GM18909 (cell line): Measurements from ENCODE around the gene GSTO2.

ENCODE experiments used
- ATAC-seq: cut with Tn5 transposase; IDR thresholded peaks from one replicate; pipeline ENCODE4 v1.9.1; 2021; ENCODE audit warnings: mild to moderate bottlenecking; ENCODE audit not compliant: unreplicated experiment, poor library complexity

The GSTO2 gene

GRCh38 chr10:104277785-104278184 lies 8.8 kb downstream of the GSTO2 start:
- no peak for ATAC-seq

DNA sequence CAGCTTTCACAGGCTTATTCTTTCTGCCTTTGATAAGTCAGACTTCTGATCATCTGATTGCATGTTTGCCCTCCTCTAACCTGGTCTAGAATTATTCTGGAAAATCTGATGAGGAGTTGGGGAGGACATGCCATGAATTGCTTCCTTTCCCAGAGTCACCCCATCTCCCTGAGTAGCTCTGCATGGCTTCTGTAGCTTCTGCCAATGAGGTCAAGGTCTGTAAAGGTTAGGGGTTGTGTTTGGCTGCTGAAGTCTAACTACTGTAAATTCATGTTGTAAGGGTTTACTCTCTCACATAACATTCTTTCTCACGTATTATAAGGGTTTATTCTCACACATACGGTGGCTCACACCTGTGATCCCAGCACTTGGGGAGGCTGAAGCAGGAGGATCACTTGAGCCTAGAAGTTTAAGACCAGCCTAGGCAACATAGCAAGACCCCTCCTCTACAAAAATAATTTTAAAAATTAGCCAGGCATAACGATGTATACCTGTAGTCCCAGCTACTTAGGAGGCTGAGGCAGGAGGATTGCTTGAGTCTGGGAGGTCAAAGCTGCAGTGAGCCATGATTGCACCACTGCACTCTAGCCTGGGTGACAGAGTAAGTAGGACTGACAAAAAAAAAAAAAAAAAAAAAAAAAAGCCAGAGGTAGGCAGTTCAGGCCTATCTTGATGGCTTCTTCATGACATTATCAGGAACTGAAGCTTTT lies 10.7 kb downstream of the GSTO2 start:
- ATAC-seq, result no peak

DNA sequence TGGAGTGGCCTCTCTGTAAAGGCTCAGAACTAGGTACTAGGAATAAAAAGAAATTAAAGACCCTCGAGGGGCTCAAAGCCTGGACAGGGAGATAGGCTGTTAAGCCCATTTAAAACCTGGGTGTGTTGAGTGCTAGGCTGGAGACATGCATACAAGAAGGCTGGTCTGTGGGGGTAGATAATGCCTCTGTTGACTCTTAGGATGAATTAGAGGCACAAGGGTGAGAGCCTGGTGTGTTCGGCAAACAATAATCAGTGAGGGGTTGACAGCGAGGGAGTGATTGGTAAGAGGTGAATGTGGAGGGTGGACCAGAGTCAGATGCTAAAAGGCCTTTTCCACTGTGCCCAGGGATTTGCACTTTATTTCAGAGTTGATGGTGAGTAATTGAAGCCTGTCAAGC lies 12.7 kb downstream of the GSTO2 start:
- ATAC-seq, result no peak

DNA sequence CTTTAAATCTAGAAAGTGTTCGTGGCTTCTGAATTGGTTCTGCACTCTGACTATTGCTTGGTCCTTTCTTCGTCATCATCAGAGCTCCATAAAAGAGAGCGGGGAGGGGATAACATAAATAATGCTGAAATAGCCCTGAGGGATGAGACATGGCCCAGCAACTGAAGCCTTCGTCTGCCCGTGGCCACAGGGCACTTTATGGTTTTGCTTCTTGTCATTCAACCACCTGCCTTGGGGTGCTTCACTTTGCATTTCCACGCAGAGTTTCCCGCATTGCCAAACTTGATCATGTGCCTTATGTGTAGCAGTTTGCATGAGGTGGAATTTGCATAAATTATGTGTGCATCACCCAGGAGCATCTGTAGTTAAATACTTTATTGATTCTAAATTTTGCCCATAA lies 15.9 kb downstream of the GSTO2 start:
- no peak for ATAC-seq

- no peak for ATAC-seq
Observed at GRCh38 chr10:104286939-104287338, 18.0 kb downstream of the GSTO2 start.

- ATAC-seq, result no peak
Observed at GRCh38 chr10:104288355-104288754, 19.4 kb downstream of the GSTO2 start.

DNA sequence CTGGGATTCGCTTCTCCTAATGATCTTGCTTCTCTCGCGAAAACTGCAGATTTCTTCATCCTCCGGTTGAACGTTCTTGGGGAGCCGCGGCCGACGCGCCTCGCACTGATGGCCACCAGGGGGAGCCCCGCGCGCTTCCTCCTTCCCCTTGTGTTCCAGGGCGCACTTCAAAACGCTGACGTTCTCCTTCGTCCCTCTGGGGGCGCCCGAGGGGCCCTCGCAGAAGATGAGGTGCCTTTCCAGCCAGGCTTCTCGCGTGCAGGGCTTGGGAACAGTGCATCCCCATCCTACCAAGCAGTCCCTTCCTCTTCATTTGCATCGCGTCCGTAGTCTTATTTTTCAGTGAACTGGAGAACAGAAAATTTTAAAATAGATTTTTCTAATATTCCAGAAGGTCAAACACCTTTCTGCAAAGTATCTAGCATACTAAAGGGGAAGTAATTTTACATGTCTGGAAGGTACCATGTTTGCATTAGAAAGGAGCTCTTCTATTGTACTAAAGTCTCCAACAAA lies 22.5 kb downstream of the GSTO2 start:
- peak; percentile 99 for ATAC-seq

GRCh38 chr10:104293011-104293410 lies 24.0 kb downstream of the GSTO2 start:
- no peak for ATAC-seq

DNA sequence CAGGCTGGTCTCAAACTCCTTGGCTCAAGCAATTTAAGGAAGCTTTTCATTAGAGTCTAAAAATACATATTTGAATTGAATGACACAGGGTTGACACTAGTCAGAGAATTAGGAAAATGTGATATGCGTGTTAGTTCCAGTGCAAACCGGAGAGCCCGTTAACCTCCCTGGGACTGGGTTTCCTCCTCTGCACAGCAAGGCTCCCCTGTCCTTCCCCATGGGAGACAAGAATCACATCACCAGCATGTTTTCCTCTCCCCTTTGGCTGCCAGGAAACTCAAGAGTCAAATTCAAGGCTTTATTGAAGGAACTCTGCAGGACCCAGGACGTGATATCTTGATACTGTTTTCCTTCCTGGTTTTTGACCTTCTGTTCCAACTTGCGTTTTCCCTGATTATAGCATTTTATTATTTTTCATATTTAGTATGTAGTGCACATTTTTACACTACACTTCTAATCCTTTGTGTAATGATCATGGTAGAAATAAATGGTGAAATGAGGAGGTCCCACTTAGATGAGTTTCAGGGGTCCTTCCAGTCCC lies 24.9 kb downstream of the GSTO2 start:
- ATAC-seq, result no peak

GRCh38 chr10:104296687-104297436 lies 27.9 kb downstream of the GSTO2 start:
- ATAC-seq, result no peak

GRCh38 chr10:104297697-104298660 lies 29.0 kb downstream of the GSTO2 start:
- ATAC-seq, result peak; percentile 62

DNA sequence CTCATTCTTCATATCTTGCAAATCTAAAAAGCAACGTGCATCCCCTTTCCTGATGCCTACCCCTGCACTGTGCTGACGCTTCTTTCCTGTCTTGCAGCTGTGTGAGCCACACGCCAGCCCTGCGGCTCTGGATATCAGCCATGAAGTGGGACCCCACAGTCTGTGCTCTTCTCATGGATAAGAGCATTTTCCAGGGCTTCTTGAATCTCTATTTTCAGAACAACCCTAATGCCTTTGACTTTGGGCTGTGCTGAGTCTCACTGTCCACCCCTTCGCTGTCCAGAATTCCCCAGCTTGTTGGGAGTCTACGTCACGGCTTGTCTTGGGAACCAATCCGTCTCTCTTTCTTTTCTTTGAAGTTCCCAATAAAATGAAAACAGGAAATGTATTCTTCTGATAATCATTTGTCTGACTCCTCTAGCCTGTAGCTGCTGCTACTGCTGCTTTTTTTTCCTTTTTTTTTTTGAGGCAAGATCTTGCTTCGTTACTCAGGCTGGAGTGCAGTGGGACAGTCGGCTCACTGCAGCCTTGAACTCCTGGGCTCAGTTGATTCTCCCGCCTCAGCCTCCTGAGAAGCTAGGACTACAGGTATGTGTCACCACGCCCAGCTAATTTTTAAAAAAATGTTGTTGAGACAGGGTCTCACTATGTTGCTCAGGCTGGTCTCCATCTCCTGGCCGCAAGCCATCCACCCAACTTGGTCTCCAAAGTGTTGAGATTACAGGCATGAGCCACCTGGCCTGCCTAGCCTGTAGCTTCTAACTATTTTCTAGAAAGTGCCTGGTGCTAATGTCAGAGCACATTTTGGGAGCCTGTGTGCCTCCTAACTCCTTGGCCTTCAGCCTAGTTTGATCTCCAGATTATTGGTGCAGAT lies 30.3 kb downstream of the GSTO2 start:
- no peak for ATAC-seq

DNA sequence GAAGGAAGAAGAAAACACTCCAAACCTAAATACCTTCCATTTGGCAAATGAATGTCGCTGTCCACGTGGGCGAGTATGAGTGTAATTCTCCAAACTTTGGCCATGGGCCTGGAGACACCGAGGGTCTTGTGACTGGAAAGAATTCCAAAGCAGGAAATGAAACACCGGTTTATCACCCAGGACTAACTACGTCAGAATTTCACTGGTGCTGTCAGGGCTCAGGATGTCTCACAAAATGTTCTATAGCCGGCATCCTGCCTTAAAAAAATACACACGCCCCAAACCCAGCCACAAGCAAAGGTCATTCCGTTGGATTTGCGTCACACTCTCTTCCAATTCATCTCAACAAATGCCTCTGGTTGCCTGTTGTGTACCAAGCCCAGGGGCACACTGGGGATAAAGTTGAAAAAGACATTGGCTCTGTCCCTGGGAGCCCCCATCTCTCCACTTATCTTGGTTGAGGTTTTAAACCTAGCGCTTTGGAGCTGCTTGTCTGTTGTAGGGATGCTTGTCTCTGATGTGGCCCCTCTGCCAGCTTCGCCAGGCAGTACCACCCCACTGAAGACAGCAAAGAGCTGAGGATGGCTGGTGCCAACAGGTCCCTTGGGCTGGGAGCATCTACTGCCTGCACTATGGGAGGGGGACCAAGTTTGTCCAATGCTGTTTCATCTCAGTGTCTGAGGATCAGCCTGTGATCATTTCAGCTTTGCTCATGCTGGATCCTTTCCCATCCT lies 31.2 kb downstream of the GSTO2 start:
- ATAC-seq, result no peak

DNA sequence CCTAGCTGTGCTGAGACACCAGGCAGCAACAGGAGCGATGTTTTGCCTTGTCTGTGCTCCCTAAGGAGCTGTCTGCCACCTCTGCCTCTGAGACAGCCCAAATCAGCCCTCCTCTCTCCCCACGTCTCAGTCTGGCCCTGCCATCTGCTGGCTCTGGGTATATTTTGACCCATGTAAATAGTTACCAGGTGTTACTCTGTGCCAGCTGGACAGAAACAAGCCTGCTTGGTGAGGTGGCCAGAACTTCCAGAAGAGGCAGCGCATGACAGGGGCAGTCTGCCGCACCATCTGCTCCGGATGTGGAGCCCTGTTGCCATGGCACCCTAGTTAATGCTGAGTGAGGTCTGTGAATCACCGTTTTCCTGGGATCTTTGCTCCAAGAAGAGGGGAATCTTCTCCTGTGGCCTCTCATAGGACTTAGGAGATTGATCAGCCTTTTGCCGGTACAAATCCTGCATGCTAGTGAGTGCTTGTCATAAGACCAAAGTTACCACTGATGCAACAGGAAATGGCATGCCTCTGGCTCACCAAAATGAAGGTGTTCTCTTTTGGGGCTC lies 31.8 kb downstream of the GSTO2 start:
- ATAC-seq, result peak; percentile 55

DNA sequence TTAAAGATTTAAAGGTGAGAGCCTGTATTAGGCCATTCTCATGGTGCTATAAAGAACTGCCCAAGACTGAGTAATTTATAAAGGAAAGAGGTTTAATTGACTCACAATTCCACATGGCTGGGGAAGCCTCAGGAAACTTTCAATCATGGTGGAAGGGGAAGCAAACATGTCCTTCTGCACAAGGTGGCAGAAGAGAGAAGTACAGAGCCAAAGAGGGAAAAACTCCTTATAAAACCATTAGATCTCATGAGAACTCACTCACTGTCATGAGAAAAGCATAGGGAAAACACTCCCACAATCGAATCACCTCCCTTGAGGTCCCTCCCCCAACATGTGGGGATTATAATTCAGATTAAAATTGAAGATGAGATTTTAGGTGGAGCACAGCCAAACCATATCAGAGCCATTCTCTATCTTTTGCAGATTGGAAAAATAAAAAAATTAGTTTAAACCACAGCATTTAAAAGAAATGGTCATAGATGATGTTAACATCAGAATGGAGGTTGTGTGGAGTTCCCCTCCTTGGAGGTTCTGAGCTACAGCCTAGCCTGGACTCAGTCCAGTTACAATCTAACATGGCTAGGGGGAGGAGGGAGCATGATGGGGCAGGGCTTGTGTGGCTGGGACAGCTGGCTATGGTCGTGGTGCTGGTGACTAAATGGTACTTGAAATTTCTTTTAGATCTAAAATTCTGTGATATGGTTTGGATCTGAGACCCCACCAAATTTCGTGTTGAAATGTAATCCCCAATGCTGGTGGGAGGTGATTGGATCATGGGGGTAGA lies 33.1 kb downstream of the GSTO2 start:
- no peak for ATAC-seq

DNA sequence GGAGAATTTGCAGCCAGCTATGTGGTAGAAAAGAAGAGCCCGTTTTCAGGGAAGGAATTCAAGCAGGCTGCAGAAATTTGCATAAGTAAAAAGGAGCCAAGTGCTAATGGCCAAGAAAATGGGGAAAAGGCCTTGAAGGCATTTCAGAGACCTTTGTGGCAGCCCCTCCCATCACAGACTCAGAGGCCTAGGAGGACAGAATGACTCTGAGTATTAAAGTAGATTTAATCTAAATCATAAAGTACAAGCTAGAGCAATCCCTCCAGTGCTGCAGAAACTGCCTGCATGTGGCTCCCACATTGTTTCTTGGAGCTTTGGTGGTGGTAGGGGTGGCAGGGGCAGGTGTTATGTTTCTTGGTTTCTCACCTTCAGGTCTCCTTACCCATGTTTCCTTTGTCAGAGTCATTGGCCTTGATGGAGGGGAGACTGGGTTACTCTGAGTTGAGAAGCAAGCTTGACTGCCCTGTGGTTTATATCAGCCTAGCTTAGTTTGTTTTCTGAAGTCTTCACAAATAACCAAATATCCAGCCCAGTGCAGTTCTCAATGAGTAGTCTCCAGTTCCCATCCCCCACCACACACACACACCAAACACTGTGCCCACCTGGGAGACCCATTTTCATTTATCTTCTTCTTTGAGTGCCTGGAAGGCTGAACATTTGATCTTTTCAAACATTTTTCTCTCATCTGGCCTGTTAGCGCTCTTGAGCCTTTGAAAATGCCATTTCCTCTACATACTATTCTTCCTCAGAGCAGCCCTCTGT lies 34.8 kb downstream of the GSTO2 start:
- no peak for ATAC-seq

- ATAC-seq, result no peak
Observed at GRCh38 chr10:104304356-104304745, 35.4 kb downstream of the GSTO2 start.
